GM19324 (cell line): ENCODE data around the gene GAP43.

Experiments
- ATAC-seq: cut with Tn5 transposase; IDR thresholded peaks from one replicate; pipeline ENCODE4 v1.9.1; 2021; ENCODE audit warnings: mild to moderate bottlenecking, moderate library complexity; ENCODE audit not compliant: unreplicated experiment, low FRiP score

Gene GAP43

GRCh38 chr3:115659253-115660220, 36.2 kb downstream of the GAP43 start:
- peak; percentile 12 for ATAC-seq

DNA sequence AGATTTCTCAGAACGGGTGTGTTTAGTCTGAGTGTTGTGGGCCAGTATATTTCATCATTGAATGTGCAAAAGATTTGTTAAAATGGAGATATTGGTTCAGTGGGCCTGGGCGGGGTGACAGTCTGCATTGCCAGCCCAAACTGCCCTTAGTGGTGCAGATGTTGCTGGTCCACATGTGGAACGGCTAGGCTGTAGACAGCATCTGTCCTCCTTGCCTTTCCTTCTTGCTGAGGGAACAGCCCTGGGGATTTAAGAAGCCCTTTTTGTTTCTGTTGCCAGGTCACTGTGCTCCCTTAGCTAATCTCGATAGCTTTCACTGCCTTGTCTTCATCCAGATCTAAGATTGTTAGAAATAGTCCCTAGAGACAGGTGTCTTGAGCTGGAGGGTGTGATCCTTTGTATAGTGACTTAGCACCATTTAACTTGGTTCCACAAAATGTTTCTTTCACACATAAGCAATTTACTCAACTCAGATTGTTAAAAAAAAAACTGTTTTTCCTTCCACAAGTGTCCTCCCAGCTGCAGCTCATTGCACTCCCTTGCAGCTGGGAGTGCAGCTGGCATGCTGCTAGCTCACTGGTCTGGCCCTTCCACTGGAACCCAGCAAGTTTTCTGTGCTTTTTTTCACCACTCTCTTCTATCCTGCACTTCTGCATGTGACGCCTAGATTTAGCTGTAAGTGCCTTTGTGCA, 37.5 kb downstream of the GAP43 start:
- no peak for ATAC-seq

DNA sequence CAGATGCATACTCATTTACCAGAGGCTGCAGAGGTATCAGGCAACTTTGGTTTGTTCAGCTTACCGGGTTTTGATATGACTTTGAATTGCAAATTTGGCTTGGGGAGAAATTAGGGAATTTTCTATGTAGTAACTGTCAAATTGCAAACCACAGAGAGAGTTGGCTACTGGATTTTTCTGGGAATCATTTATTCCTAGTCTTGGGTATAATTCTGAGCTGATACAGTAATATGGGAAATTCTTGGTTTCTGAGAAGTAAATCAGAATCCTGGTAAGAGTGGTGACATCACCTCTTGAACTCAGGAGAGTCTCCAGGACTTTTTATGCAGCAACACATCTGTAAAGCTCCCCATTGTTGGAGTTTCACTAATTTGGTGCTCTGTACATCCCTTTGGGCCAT, 39.0 kb downstream of the GAP43 start:
- no peak for ATAC-seq

GRCh38 chr3:115663414-115663813, 40.1 kb downstream of the GAP43 start:
- no peak for ATAC-seq

DNA sequence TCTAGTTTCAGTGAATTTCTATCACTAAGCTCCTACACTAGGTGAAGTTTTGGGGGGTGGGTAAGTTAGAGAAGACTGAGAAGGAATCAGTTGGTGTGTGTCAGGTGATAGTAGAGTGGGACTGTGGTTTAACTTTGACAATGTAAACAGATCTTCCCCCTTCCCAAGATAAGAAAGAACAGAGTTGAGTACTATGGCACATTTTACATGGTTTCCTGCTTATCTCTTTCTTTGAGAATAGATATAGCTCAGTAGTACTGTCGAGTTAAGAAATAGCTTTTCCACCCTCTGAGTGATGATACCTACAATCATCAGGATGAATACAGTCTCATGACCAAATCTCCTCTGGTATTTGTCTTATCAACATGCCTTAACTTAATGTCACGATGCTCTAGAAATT, 42.8 kb downstream of the GAP43 start:
- no peak for ATAC-seq

DNA sequence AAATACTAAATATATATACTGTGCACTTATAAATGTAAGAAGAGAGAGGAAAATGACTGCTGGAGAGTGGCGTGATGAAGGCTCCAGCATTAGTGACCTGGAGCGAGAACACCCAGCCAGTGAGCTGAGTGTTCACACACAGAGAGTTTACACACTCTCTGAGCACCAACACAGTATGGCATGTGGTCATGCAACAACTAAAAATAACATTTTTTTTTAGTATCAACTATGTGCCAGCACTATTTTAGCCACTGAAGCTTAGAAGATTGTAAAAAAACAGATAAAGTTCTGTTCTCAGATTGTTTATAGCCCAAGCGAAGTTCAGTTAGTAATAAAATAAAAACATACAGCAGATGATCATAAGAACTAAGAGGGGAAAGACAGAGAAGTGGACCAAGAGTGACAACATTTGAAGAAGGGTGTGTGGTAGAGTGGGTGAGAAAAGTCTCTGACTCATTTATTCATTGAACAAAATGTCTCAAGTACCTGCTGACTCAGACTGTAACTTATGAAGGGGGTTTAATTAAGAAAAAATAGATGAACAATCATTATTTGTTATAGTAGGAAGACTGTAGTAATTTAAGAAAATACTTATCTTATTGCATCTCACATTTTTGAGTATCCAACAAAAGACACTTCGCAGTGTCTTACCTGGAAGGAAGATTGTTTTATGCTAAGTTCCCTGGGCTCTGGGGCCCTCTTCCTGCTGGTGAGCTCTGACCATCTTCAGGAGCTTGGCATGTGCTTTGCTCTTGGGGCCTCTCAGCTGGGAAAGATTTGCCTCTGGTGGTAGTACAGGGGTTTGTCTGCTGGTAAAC, 43.8 kb downstream of the GAP43 start:
- ATAC-seq = no peak

DNA sequence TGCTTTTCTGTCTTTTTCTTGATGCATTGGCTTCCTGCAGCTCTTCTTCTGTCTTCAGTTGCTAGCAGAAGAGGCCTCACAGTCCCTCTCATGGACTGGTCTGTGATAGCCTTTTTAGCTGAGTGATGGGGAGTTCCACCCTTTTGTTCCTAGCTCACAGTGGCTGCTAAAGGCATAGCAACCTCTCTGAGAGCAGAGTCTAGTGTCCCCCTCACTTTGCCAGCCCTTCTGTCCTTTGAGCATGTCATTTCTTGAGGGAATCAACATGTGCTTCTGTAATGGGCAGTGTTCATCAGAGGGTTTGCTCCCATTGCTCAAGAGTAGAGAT, 44.4 kb downstream of the GAP43 start:
- no peak for ATAC-seq

DNA sequence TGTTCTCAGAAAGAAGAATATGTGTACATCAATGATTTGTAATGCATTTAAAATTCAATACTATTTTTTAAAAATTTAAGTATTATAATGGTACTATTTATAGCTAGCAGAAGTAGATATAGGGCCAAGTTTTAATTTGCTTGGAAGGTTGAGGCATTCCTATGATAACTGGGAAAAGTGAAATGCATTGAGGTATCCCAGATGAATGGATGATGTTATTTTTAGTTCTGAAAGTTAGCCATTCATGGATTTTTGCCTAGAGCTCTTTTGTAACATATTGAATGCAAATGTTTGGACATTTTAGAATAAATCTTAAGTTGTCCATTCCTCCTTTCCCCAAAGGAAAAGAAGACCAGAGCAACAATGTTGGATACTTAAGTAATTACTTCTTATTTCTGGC, 47.6 kb downstream of the GAP43 start:
- no peak for ATAC-seq

GRCh38 chr3:115671761-115672455, 48.6 kb downstream of the GAP43 start:
- ATAC-seq = no peak

DNA sequence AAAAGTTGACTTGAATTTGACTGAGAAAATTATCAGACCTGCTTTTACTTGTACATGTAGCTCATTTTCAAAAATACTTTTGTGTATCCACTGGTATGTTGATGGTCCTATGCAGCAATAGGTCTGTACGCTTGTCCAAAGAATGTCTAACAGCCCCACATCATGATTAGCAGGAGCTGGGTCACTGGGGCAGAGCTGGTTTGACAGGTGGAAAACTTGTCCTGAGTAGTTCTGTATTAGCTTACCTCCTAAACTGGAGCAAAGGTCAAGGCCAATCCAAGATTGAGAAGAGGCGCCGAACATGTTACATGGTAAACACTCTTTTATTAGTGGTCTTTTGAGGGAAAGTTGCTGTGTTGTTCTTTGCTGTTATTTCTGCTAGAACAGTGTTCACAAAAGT, 50.6 kb downstream of the GAP43 start:
- no peak for ATAC-seq

- ATAC-seq = no peak
Measured at GRCh38 chr3:115676336-115676735, 53.0 kb downstream of the GAP43 start.

DNA sequence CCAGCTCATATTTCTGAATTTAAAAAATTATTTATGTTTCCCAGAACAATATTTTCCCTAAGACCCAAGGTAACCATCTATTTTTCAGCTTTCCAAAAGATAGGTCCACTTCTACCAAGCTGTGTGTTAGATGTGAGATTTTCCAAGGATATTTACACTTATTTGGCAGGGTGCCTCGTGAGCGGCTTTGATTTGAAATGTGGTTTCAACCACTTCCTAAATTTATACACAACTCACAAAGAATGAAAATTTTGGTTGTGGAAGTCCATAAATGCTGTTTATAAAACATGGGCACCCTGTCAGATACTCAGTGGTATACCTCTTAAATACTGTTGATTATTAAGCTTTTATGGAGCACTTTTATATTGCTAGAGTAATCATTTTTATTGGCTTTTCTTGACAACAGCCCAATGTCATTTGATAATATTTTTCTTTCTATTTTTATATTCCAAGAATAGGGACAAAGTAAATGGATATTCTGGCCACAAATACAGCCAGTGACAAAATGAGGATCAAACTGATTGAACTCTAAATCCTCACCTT, 57.6 kb downstream of the GAP43 start:
- no peak for ATAC-seq

GRCh38 chr3:115681736-115682135, 58.4 kb downstream of the GAP43 start:
- ATAC-seq = no peak

DNA sequence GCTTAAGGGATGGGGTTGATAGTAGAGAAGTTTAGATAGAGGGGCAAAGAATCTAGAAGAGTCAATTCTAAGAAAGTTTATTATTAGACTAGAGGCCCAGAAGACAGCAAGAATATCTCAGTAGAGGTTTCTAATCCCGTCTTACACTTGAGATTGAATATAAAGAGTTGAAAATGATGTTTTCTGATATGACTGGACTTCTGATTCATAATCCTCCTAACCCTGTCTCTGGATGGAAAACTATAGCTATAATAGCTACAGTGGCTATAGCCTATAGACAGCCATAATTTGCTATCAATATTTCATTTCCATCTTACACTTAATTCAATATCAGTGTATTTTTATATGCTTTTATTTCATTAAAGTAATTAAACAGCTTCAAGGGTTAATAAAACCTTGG, 60.0 kb downstream of the GAP43 start:
- no peak for ATAC-seq

- no peak for ATAC-seq
Measured at GRCh38 chr3:115683773-115684172, 60.5 kb downstream of the GAP43 start.

DNA sequence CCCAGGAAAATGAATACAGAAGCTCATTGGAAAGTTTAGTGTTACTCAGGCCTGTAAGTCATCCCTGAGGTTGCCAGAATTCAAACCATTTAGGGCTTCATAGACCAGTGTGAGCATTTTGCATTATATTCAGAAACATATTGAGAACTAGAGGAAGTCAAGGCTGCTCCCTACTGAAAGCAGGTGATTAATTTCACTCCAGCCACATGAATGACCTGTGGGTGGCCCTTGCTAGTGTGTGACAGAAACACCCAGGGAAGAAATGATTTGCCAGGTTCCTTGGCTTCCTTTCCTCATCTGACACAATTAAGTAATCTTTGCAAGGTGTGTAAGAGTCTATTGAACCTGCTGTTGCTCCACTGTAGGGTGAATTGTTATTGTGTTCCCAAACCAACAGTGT, 61.8 kb downstream of the GAP43 start:
- ATAC-seq = no peak

DNA sequence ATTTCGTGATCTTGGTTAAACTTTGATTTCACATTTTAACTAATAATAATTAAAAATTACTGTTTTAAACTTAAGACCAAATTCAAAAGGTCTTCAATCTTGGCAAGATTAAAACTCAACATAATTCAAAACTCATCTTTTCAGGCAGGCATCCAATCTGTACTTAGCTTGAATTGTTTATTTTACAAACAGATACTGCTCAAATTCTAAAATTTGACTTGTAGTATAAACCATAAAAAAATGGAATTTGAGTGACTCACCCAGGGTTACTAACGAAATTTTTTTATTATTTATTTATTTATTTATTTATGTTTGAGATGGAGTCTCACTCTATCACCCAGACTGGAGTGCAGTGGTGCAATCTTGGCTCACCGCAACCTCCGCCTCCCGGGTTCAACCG, 64.4 kb downstream of the GAP43 start:
- no peak for ATAC-seq

DNA sequence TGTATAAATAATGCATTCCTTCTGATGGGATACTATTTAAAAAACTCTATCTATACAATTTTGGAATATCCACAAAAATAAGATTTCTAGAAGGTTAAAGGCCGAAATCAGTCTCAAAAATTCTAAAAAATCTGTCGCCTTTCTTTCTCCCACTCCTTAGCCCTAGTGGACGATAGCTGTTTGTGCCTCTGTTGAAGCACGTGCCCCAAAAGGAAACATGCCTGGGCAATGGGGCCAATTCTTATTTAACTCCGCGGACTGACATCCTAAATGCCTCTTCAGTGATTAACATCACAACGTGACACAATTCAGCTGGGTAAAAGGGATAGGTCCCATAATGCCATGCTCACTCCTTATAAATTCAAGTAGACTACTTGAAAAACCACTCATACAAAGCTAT, 65.1 kb downstream of the GAP43 start:
- ATAC-seq = no peak

- ATAC-seq = no peak
Measured at GRCh38 chr3:115689928-115690327, 66.6 kb downstream of the GAP43 start.

GRCh38 chr3:115691964-115692363, 68.7 kb downstream of the GAP43 start:
- ATAC-seq = no peak
